HUES48 (cell line): ENCODE data around the gene CEP162.
"Not testable (repeated sequence)": the region's sequence is repeated elsewhere in the genome, so short reads cannot be mapped to it uniquely, and the experiment has no call there.

ENCODE experiments used
- H3K27ac ChIP-seq: one replicate; pipeline ENCODE4 v1.7.0; 2013; ENCODE audit warnings: low read depth, low read length, inconsistent platforms
- H3K27me3 ChIP-seq: 2 replicates; pipeline ENCODE4 v1.6.1; 2013; ENCODE audit warnings: mild to moderate bottlenecking, low read length; ENCODE audit not compliant: control insufficient read depth, insufficient read depth
- H3K36me3 ChIP-seq: 2 replicates; pipeline ENCODE4 v1.6.1; 2013; ENCODE audit warnings: low read length; ENCODE audit not compliant: control insufficient read depth, insufficient read depth
- H3K4me1 ChIP-seq: 2 replicates; pipeline ENCODE4 v1.6.1; 2013; ENCODE audit warnings: mild to moderate bottlenecking, low read length; ENCODE audit not compliant: control insufficient read depth, insufficient read depth
- H3K4me3 ChIP-seq: 2 replicates; pipeline ENCODE4 v1.5.1; 2013; ENCODE audit warnings: mild to moderate bottlenecking, low read depth, low read length
- H3K9ac ChIP-seq: 2 replicates; pipeline ENCODE4 v1.6.1; 2013; ENCODE audit warnings: mild to moderate bottlenecking, low read depth, low read length, moderate library complexity
- H3K9me3 ChIP-seq: 2 replicates; pipeline ENCODE4 v1.6.1; 2013; ENCODE audit warnings: low read length; ENCODE audit not compliant: control insufficient read depth, insufficient read depth

CEP162 gene

DNA sequence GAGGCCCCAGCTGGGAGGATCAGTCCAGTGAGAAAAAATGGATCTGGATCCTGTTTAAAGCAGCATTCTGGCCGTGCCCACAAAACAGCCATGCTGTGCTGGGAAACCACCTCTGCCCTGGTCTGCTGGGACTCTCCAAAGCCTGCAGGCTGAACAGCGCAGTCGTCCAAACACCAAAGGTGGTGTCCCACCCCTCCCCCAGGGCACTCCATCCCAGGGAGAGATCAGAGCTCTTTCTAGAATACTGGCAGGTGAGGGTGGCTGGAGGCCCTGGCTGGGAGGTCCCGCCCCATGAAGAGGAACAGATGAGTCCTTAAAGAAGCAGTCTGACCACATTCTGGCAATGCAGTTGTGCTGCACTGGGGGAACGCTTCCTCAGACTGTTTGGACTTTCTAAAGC lies 109.3 kb downstream of the CEP162 start:
- Histone ChIP-seq H3K4me3 (no peak overlapping the region), H3K27me3 (no peaks in the 10 kb centered on the region), H3K36me3 (no peaks in the 10 kb centered on the region), H3K9me3 (no peaks in the 10 kb centered on the region), H3K9ac (no peak overlapping the region), H3K27ac (no peak overlapping the region), H3K4me1 (no peaks in the 10 kb centered on the region)

DNA sequence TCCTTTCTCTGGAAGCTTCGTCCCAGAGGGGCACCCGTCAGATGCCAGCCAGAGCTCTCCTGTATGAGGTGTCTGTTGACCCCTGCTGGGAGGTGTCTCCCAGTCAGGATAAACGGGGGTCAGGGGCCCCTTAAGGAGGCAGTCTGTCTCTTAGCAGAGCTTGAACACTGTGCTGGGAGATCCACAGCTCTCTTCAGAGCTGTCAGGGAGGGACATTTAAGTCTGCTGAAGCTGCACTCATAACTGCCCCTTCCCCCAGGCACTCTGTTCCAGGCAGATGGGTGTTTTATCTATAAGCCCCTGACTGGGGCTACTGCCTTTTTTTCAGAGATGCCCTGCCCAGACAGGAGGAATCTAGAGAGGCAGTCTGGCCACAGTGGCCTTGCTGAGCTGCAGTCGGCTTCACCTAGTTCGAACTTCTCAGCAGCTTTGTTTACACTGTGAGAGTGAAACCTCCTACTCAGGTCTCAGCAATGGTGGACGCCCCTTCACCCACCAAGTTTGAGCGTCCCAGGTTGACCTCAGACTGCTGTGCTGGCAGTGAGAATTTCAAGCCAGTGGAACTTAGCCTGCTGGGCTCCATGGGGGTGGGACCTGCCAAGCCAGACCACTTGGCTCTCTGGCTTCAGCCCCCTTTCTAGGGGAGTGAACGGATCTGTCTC lies 112.4 kb downstream of the CEP162 start:
- H3K36me3 ChIP-seq, H3K9ac ChIP-seq, H3K27ac ChIP-seq, H3K9me3 ChIP-seq, H3K4me3 ChIP-seq, H3K4me1 ChIP-seq, H3K27me3 ChIP-seq: not testable (repeated sequence)

DNA sequence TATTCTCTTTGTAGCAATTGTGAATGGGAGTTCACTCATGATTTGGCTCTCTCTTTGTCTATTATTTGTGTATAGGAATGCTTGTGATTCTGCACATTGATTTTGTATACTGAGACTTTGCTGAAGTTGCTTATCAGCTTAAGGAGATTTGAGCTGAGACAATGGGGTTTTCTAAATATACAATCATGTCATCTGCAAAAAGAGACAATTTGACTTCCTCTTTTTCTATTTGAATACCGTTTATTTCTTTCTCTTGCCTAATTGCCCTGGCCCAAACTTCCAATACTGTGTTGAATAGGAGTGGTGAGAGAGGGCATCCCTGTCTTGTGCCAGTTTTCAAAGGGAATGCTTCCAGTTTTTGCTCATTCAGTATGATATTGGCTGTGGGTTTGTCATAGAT lies 116.1 kb downstream of the CEP162 start:
- not testable (repeated sequence) for H3K9me3 ChIP-seq, H3K4me1 ChIP-seq, H3K27me3 ChIP-seq, H3K27ac ChIP-seq, H3K9ac ChIP-seq, H3K36me3 ChIP-seq, H3K4me3 ChIP-seq

DNA sequence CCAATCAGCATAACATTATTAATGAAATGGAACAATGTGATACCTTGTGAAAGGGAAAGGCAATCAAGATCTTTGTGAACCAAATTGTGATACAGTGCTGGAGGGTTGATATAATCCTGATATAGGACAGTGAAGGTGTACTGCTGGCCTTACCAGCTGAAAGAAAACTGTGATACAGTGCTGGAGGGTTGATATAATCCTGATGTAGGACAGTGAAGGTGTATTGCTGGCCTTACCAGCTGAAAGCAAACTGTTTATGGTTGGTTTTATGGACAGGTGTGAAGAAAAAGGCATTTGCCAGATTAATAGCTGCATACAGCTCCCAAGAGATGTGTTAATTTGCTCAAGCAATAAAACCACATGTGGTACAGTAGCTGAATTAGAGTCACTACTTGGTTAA lies 119.9 kb downstream of the CEP162 start:
- no peaks in the 10 kb centered on the region for H3K27me3 ChIP-seq

DNA sequence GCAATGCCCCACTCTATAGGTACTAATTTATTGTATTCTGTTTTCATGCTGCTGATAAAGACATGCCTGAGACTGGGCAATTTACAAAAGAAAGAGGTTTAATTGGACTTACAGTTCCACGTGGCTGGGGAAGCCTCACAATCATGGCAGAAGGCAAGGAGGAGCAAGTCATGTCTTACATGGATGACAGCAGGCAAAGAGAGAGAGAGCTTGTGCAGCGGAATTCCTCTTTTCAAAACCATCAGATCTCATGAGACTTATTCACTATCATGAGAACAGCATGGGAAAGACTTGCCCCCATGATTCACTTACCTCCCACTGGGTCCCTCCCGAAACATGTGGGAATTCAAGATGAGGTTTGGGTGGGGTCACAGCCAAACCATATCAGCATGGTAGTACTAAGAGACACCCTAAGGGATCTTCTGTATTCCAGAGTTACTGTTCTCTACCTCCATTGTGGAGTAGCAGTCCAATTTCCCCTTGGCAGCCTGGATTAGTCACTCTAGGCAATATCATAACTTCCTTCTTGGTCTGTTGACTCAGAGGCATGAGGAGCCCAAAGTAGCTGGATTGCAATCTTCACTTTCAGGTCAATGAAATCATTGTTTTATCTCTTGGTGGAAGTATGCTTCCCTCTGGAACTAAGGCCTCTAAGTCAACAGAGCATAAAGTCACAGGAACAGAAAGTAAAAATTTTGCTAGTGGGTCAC lies 122.1 kb downstream of the CEP162 start:
- H3K27me3 ChIP-seq, H3K9ac ChIP-seq, H3K36me3 ChIP-seq, H3K9me3 ChIP-seq, H3K4me1 ChIP-seq, H3K4me3 ChIP-seq, H3K27ac ChIP-seq: not testable (repeated sequence)

More for the DNA sequence above, 119.9 kb downstream of the CEP162 start:
- H3K4me3 ChIP-seq, result no peak overlapping the region
- no peaks in the 10 kb centered on the region for H3K4me1 ChIP-seq
- no peaks in the 10 kb centered on the region for H3K9me3 ChIP-seq
- no peaks in the 10 kb centered on the region for H3K36me3 ChIP-seq
- H3K27ac ChIP-seq, result no peak overlapping the region
- no peak overlapping the region for H3K9ac ChIP-seq

DNA sequence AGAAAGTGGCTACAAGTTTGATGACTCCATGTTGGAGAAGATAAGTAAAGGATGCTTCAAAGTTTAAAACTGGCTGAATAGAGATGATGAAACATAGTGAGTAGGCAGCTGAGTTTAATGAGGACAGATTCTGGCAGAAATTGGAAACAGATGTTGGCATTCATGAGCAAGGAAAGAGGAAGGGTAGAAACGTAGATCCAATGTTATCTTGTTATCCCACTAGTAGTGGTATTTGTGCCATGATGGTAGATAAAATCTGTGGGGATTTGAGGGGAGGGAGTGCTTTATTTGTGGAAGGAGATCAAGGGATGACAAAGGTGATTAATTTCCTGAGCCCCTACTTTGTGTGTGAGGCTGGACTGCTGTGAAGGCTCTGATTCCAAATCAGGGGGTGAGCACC lies 124.4 kb downstream of the CEP162 start:
- no peak overlapping the region for H3K27ac ChIP-seq
- H3K9ac ChIP-seq, result no peak overlapping the region
- no peaks in the 10 kb centered on the region for H3K9me3 ChIP-seq
- no peaks in the 10 kb centered on the region for H3K36me3 ChIP-seq
- no peak overlapping the region for H3K4me3 ChIP-seq
- no peaks in the 10 kb centered on the region for H3K27me3 ChIP-seq
- H3K4me1 ChIP-seq, result no peaks in the 10 kb centered on the region

DNA sequence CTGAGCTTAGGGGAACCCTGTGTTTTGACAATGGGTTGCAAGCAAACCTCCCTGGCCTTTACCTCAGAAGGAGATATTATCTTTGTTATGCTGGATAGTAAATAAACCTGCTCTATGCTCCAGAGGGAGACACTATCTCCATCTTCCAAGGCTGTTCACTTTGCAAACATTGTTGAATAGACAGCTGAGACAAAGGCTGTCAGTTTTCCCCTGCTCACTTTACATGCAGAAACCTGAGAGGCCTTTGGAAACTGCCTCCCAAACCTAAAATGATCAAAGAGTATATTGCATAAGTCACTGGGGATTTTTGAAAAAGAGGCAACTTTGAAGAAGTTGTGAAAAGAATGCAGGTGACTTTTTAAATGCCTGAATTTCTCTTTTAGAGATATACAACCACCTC lies 132.3 kb downstream of the CEP162 start:
- Histone ChIP-seq H3K4me3 (no peak overlapping the region), H3K9me3 (no peaks in the 10 kb centered on the region), H3K27me3 (no peaks in the 10 kb centered on the region), H3K9ac (no peak overlapping the region), H3K27ac (no peak overlapping the region), H3K4me1 (peaks cover 8% of the 10 kb centered on the region), H3K36me3 (no peaks in the 10 kb centered on the region)

DNA sequence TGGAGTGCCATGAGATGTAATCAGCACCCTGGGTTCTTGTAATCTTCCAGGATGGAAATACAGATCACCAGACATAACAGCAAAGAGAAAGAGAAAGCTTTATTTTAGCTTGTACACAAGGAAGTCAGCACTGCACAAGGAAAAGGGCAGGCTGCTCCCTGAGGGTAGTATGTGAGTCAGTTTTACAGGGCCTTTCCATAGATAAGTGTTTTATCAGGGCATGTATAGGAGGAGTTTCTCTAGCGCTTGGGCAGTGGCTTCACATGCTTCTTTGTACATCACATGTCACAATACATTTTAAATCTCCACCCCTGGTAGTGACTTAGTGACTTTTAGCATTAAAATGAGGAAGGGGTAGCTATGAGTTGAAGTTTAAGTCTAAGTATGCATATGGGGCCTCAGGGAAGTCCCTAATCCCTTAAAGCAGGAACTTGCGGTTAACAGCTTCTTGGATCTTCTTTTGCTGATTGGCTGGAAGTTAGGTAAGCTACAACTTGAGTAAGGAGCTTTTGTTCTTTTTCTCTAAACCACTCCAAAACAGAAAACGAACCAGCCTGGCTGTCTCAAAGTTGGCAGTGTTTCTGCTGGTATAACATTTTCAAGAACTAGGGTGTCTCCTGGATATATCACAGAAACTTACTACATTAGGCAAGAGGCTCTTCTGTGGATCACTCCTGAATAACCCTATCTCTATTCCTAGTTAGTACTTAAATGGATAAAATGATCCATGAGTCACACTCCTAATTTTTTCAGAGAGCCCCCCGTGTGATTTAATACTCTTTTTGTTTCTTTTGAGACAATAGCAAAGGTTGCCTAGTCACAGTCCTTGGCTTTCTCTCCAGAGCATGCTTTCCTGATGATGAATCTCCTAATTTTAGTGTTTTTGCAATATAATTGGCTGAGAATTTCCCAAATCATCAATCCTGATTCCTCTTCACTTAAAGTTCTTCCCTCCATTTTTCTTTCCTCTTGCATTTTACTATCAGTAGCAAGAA lies 133.7 kb downstream of the CEP162 start:
- Histone ChIP-seq H3K27me3 (no peaks in the 10 kb centered on the region), H3K9ac (no peak overlapping the region), H3K4me1 (peaks cover 17% of the 10 kb centered on the region), H3K27ac (peak overlapping the region; percentile 44), H3K36me3 (no peaks in the 10 kb centered on the region), H3K9me3 (no peaks in the 10 kb centered on the region), H3K4me3 (no peak overlapping the region)

DNA sequence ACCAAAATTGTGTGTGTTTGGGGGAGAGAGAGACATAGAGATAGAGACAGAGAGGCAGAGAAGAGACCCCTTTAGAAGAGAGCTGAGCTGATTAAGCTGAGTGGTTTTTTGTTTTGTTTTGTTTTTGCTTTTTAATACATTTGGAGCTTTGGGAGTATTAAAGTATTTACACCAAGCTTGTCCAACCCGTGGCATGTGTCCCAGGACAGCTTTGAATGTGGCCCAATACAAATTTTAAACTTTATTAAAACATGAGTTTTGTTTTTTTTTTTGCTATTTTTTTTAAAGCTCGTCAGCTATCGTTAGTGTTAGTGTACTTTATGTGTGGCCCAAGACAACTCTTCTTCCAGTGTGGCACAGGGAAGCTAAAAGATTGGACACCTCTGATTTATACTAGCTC lies 137.9 kb downstream of the CEP162 start:
- no peak overlapping the region for H3K9ac ChIP-seq
- peaks cover 40% of the 10 kb centered on the region for H3K4me1 ChIP-seq
- no peaks in the 10 kb centered on the region for H3K27me3 ChIP-seq
- no peaks in the 10 kb centered on the region for H3K36me3 ChIP-seq
- H3K4me3 ChIP-seq, result no peak overlapping the region
- no peaks in the 10 kb centered on the region for H3K9me3 ChIP-seq
- H3K27ac ChIP-seq, result no peak overlapping the region

DNA sequence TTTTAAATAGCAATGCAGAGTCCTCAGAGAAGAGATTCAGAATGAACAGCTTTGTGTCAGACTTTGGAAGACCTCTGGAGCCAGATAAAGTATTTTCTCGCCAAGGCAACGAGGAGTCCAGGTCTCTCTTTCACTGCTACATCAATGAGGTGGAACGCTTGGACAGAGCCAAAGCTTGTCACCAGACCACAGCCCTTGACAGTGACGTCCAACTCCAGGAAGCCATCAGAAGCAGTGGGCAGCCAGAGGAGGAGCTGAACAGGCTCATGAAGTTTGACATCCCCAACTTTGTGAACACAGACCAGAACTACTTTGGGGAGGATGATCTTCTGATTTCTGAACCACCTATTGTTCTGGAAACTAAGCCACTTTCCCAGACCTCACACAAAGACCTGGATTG lies 138.4 kb downstream of the CEP162 start:
- H3K27me3 ChIP-seq, result no peaks in the 10 kb centered on the region
- H3K4me1 ChIP-seq, result peaks cover 44% of the 10 kb centered on the region
- no peaks in the 10 kb centered on the region for H3K9me3 ChIP-seq
- no peak overlapping the region for H3K4me3 ChIP-seq
- H3K9ac ChIP-seq, result no peak overlapping the region
- no peak overlapping the region for H3K27ac ChIP-seq
- no peaks in the 10 kb centered on the region for H3K36me3 ChIP-seq
